Right lobe of liver (tissue), 6 donors: ENCODE measurements around the gene ZNF778. TPM values are rescaled to one million over a fixed set of nuclear protein-coding genes. Genes with fewer than 3 reads are reported as not detected.

Experiments used
- ATAC-seq, 4 donors: fragments of 200-7000 bp; cut with Tn5 transposase; one replicate each; pipeline ENCODE4 v1.9.1; 2020; ENCODE audit warnings: mild to moderate bottlenecking in 4 of 4, moderate library complexity in 4 of 4
- DNase-seq, 3 donors: peaks; one replicate each; pipeline ENCODE4 v3.0.0-alpha.2; 2020
- H3K27ac ChIP-seq, 3 donors: fragments of 200-600 bp; one replicate each; pipeline ENCODE4 v1.8.0; 2022
- H3K27me3 ChIP-seq, 2 donors: fragments of 200-600 bp; one replicate each; pipeline ENCODE4 v1.8.0; 2022
- H3K36me3 ChIP-seq, 4 donors: fragments of 200-600 bp; sonication (generic) in 1 of 4; one replicate each; pipeline versions ENCODE4 v1.5.1 to v1.8.0; 2017 to 2022; ENCODE audit warnings: control low read depth in 1 of 4
- H3K4me1 ChIP-seq, 4 donors: fragments of 200-600 bp; sonication (generic) in 1 of 4; one replicate each; pipeline versions ENCODE4 v1.5.1 to v1.8.0; 2017 to 2022; ENCODE audit warnings: control low read depth in 1 of 4
- H3K4me3 ChIP-seq, 3 donors: fragments of 200-600 bp; one replicate each; pipeline ENCODE4 v1.8.0; 2022
- H3K9me3 ChIP-seq, 4 donors: fragments of 200-600 bp; sonication (generic) in 1 of 4; one replicate each; pipeline versions ENCODE4 v1.5.1 to v1.8.0; 2017 to 2022; ENCODE audit warnings: control low read depth in 1 of 4
- CTCF ChIP-seq, 4 donors: fragments of 200-600 bp in 3 of 4; fragments of 450-650 bp in 1 of 4; IDR thresholded peaks; one replicate each; pipeline versions ENCODE4 v1.5.1 to v1.8.0; 2016 to 2022; ENCODE audit warnings: antibody characterized with exemption in 4 of 4, mild to moderate bottlenecking in 2 of 4
- POLR2A ChIP-seq: fragments of 450-650 bp; IDR thresholded peaks from one replicate; pipeline ENCODE4 v1.6.1; 2017; ENCODE audit warnings: antibody characterized with exemption, mild to moderate bottlenecking
- WGBS: methylation state at CpG from one replicate; pipeline ENCODE4 v1.1.6; 2018; ENCODE audit warnings: low coverage, low lambda C conversion rate; ENCODE audit not compliant: insufficient coverage; ENCODE audit errors: missing lambda C conversion rate; 5-methylcytosine and 5-hydroxymethylcytosine counted together
- intact Hi-C, 2 donors: fragments of 100-400 bp; cut with DNase I; formaldehyde crosslinking; loops; one replicate each; pipeline versions ENCODE4 v1.11.2 to v1.14.1; 2022
- total RNA-seq, 6 experiments: library from RNA; depleted of rRNA in 2 of 6; stranded (reverse); fragments of >200 nt in 2 of 6; fragmentation: NEBNext Ultra II Directional in 3 of 6; extraction: Animal tissue kit (Norgen Biotek cat#: 25700) in 3 of 6; gene quantifications; one replicate each; pipeline versions ENCODE4 v1.1.0 to v1.2.4, GENCODE V29; 2016 to 2023
- donor health status: DM: no; HTN: yes; CAD: no.
- donor health status: DM: no; HTN: no; CAD: no.
- donor health status: DM: no; HTN: no; CAD: no.
- donor health status: DM: no; HTN: yes; CAD: no.
- donor health status: DM: no; HTN: yes; CAD: no.

The ZNF778 gene
- total RNA-seq, 6 experiments from 2014 or later = 2.3 to 11.2 (median 3.1) TPM

- ATAC-seq (no peak), DNase-seq (no peak)
- Histone ChIP-seq H3K4me1 (no peaks in the 10 kb centered on the region), H3K27me3 (no peaks in the 10 kb centered on the region), H3K27ac (no peak overlapping the region), H3K4me3 (no peak overlapping the region), H3K9me3 (no peaks in the 10 kb centered on the region), H3K36me3 (peaks cover 0 to 48% (median 19%) of the 10 kb centered on the region in 4 donors)
- intact Hi-C loops = no loop called here
- WGBS = 93% methylated on average over 6 of the region's 6 CpGs
- TF ChIP-seq CTCF (IDR thresholded peaks at IDR 0.05) = no peak
- no peak for TF ChIP-seq POLR2A
Measured at GRCh38 chr16:89272631-89273030, 55.1 kb downstream of the ZNF778 start.

GRCh38 chr16:89273741-89274472 lies 56.4 kb downstream of the ZNF778 start:
- no peaks in the 10 kb centered on the region for H3K4me1 ChIP-seq
- H3K27ac ChIP-seq = no peak overlapping the region
- no peak overlapping the region for H3K4me3 ChIP-seq
- H3K36me3 ChIP-seq = peaks cover 0 to 51% (median 20%) of the 10 kb centered on the region in 4 donors
- TF ChIP-seq POLR2A = no peak
- TF ChIP-seq CTCF (IDR thresholded peaks at IDR 0.05) = no peak
- intact Hi-C loops = no loop called here
- ATAC-seq = no peak
- H3K27me3 ChIP-seq = no peaks in the 10 kb centered on the region
- H3K9me3 ChIP-seq = no peaks in the 10 kb centered on the region
- DNase-seq = no peak
- no CpG with 5 or more reads among the region's 19 CpGs for WGBS

- intact Hi-C loops = no loop called here
- H3K27me3 ChIP-seq = no peaks in the 10 kb centered on the region
- TF ChIP-seq CTCF (IDR thresholded peaks at IDR 0.05) = no peak
- TF ChIP-seq POLR2A = no peak
- H3K4me1 ChIP-seq = no peaks in the 10 kb centered on the region
- H3K36me3 ChIP-seq = peaks cover 0 to 45% (median 20%) of the 10 kb centered on the region in 4 donors
- ATAC-seq (no peak), DNase-seq (no peak)
- H3K9me3 ChIP-seq = no peaks in the 10 kb centered on the region
- no peak overlapping the region for H3K4me3 ChIP-seq
- H3K27ac ChIP-seq = no peak overlapping the region
- 100% methylated on average over 2 of the region's 30 CpGs for WGBS
Measured at GRCh38 chr16:89274561-89275283, 57.2 kb downstream of the ZNF778 start.

GRCh38 chr16:89275284-89275584 lies 57.7 kb downstream of the ZNF778 start:
- WGBS = no CpG with 5 or more reads among the region's 11 CpGs
- H3K36me3 ChIP-seq = peaks cover 0 to 43% (median 16%) of the 10 kb centered on the region in 4 donors
- H3K27ac ChIP-seq = no peak overlapping the region
- H3K4me3 ChIP-seq = no peak overlapping the region
- DNase-seq = no peak
- ATAC-seq = no peak
- H3K4me1 ChIP-seq = no peaks in the 10 kb centered on the region
- intact Hi-C loops = no loop called here
- H3K27me3 ChIP-seq = no peaks in the 10 kb centered on the region
- no peaks in the 10 kb centered on the region for H3K9me3 ChIP-seq
- TF ChIP-seq CTCF (IDR thresholded peaks at IDR 0.05) = no peak
- TF ChIP-seq POLR2A = no peak
